HUES48 (cell line): Measurements from ENCODE around the gene PARS2.

ENCODE experiments used
- H3K27ac ChIP-seq: one replicate; pipeline ENCODE4 v1.7.0; 2013; ENCODE audit warnings: low read depth, low read length, inconsistent platforms
- H3K27me3 ChIP-seq: 2 replicates; pipeline ENCODE4 v1.6.1; 2013; ENCODE audit warnings: mild to moderate bottlenecking, low read length; ENCODE audit not compliant: control insufficient read depth, insufficient read depth
- H3K36me3 ChIP-seq: 2 replicates; pipeline ENCODE4 v1.6.1; 2013; ENCODE audit warnings: low read length; ENCODE audit not compliant: control insufficient read depth, insufficient read depth
- H3K4me1 ChIP-seq: 2 replicates; pipeline ENCODE4 v1.6.1; 2013; ENCODE audit warnings: mild to moderate bottlenecking, low read length; ENCODE audit not compliant: control insufficient read depth, insufficient read depth
- H3K4me3 ChIP-seq: 2 replicates; pipeline ENCODE4 v1.5.1; 2013; ENCODE audit warnings: mild to moderate bottlenecking, low read depth, low read length
- H3K9ac ChIP-seq: 2 replicates; pipeline ENCODE4 v1.6.1; 2013; ENCODE audit warnings: mild to moderate bottlenecking, low read depth, low read length, moderate library complexity
- H3K9me3 ChIP-seq: 2 replicates; pipeline ENCODE4 v1.6.1; 2013; ENCODE audit warnings: low read length; ENCODE audit not compliant: control insufficient read depth, insufficient read depth

The PARS2 gene

GRCh38 chr1:54745864-54746263 lies 18.5 kb downstream of the PARS2 start:
- Histone ChIP-seq H3K4me3 (no peak overlapping the region), H3K9me3 (no peaks in the 10 kb centered on the region)

GRCh38 chr1:54745274-54745673 lies 19.0 kb downstream of the PARS2 start:
- no peak overlapping the region for H3K4me3 ChIP-seq
- no peaks in the 10 kb centered on the region for H3K4me1 ChIP-seq
- no peak overlapping the region for H3K9ac ChIP-seq
- peaks cover 29% of the 10 kb centered on the region for H3K36me3 ChIP-seq
- no peaks in the 10 kb centered on the region for H3K9me3 ChIP-seq
- no peak overlapping the region for H3K27ac ChIP-seq
- no peaks in the 10 kb centered on the region for H3K27me3 ChIP-seq

More at GRCh38 chr1:54745864-54746263, 18.5 kb downstream of the PARS2 start:
- Histone ChIP-seq H3K27ac (no peak overlapping the region), H3K9ac (no peak overlapping the region), H3K27me3 (no peaks in the 10 kb centered on the region), H3K36me3 (peaks cover 23% of the 10 kb centered on the region), H3K4me1 (no peaks in the 10 kb centered on the region)

- Histone ChIP-seq H3K36me3 (peaks cover 35% of the 10 kb centered on the region), H3K27me3 (no peaks in the 10 kb centered on the region), H3K9me3 (no peaks in the 10 kb centered on the region), H3K4me1 (no peaks in the 10 kb centered on the region), H3K27ac (no peak overlapping the region), H3K4me3 (no peak overlapping the region), H3K9ac (no peak overlapping the region)
These were observed 19.6 kb downstream of the PARS2 start for GRCh38 chr1:54744696-54745095.

GRCh38 chr1:54743416-54744226 lies 20.7 kb downstream of the PARS2 start:
- Histone ChIP-seq H3K4me1 (no peaks in the 10 kb centered on the region), H3K36me3 (peaks cover 44% of the 10 kb centered on the region), H3K9me3 (no peaks in the 10 kb centered on the region), H3K27ac (no peak overlapping the region), H3K9ac (no peak overlapping the region), H3K27me3 (no peaks in the 10 kb centered on the region), H3K4me3 (no peak overlapping the region)

GRCh38 chr1:54742282-54742681 lies 22.0 kb downstream of the PARS2 start:
- Histone ChIP-seq H3K27ac (no peak overlapping the region), H3K36me3 (peaks cover 54% of the 10 kb centered on the region), H3K9me3 (no peaks in the 10 kb centered on the region), H3K9ac (no peak overlapping the region), H3K27me3 (no peaks in the 10 kb centered on the region), H3K4me3 (no peak overlapping the region), H3K4me1 (no peaks in the 10 kb centered on the region)

- H3K4me1 ChIP-seq = no peaks in the 10 kb centered on the region
- H3K9me3 ChIP-seq = no peaks in the 10 kb centered on the region
- H3K27ac ChIP-seq = no peak overlapping the region
- no peak overlapping the region for H3K9ac ChIP-seq
- peaks cover 62% of the 10 kb centered on the region for H3K36me3 ChIP-seq
- no peak overlapping the region for H3K4me3 ChIP-seq
- no peaks in the 10 kb centered on the region for H3K27me3 ChIP-seq
These were observed 22.8 kb downstream of the PARS2 start for GRCh38 chr1:54741531-54741930.

- no peaks in the 10 kb centered on the region for H3K27me3 ChIP-seq
- peaks cover 84% of the 10 kb centered on the region for H3K36me3 ChIP-seq
- H3K9me3 ChIP-seq = no peaks in the 10 kb centered on the region
- H3K4me1 ChIP-seq = no peaks in the 10 kb centered on the region
- H3K4me3 ChIP-seq = no peak overlapping the region
- no peak overlapping the region for H3K9ac ChIP-seq
- no peak overlapping the region for H3K27ac ChIP-seq
These were observed 26.1 kb downstream of the PARS2 start for GRCh38 chr1:54738244-54738643.

GRCh38 chr1:54736685-54737084 lies 27.6 kb downstream of the PARS2 start:
- Histone ChIP-seq H3K27ac (no peak overlapping the region), H3K36me3 (peaks cover 83% of the 10 kb centered on the region), H3K4me1 (no peaks in the 10 kb centered on the region), H3K9ac (no peak overlapping the region), H3K27me3 (no peaks in the 10 kb centered on the region), H3K4me3 (no peak overlapping the region), H3K9me3 (no peaks in the 10 kb centered on the region)

GRCh38 chr1:54728027-54728426 lies 36.3 kb downstream of the PARS2 start:
- no peaks in the 10 kb centered on the region for H3K9me3 ChIP-seq
- peaks cover 92% of the 10 kb centered on the region for H3K36me3 ChIP-seq
- no peaks in the 10 kb centered on the region for H3K27me3 ChIP-seq
- H3K9ac ChIP-seq = no peak overlapping the region
- H3K27ac ChIP-seq = no peak overlapping the region
- H3K4me3 ChIP-seq = no peak overlapping the region
- H3K4me1 ChIP-seq = no peaks in the 10 kb centered on the region

GRCh38 chr1:54724771-54725170 lies 39.6 kb downstream of the PARS2 start:
- Histone ChIP-seq H3K36me3 (peaks cover 94% of the 10 kb centered on the region), H3K4me1 (no peaks in the 10 kb centered on the region), H3K9ac (no peak overlapping the region), H3K4me3 (no peak overlapping the region), H3K27me3 (no peaks in the 10 kb centered on the region), H3K27ac (no peak overlapping the region), H3K9me3 (no peaks in the 10 kb centered on the region)

- no peak overlapping the region for H3K4me3 ChIP-seq
These were observed 40.3 kb downstream of the PARS2 start for GRCh38 chr1:54723985-54724384.

More at GRCh38 chr1:54723985-54724384, 40.3 kb downstream of the PARS2 start:
- Histone ChIP-seq H3K36me3 (peaks cover 96% of the 10 kb centered on the region), H3K9ac (no peak overlapping the region), H3K9me3 (no peaks in the 10 kb centered on the region), H3K27me3 (no peaks in the 10 kb centered on the region), H3K27ac (no peak overlapping the region), H3K4me1 (no peaks in the 10 kb centered on the region)
